Stimulated activated naive CD8-positive, alpha-beta T cell treated with anti-CD3 and anti-CD28 coated beads, Interleukin-15, Interleukin-2, amounts not matched to agents 100 ng/mL and 50 ng/mL, for 24 hours (primary cell): Measurements from ENCODE around the gene DACT2.

ENCODE experiments used
- H3K27ac Mint-ChIP-seq: one replicate; pipeline ENCODE4 v1.8.0; 2021; ENCODE audit warnings: mild to moderate bottlenecking, mixed read lengths
- H3K27me3 Mint-ChIP-seq: one replicate; pipeline ENCODE4 v1.8.0; 2021; ENCODE audit warnings: mixed read lengths
- H3K36me3 Mint-ChIP-seq: one replicate; pipeline ENCODE4 v1.8.0; 2021; ENCODE audit warnings: low read depth, mixed read lengths
- H3K4me1 Mint-ChIP-seq: one replicate; pipeline ENCODE4 v1.8.0; 2021; ENCODE audit warnings: low read depth, mixed read lengths
- H3K4me3 Mint-ChIP-seq: one replicate; pipeline ENCODE4 v1.8.0; 2021; ENCODE audit warnings: mild to moderate bottlenecking, mixed read lengths
- H3K9me3 Mint-ChIP-seq: one replicate; pipeline ENCODE4 v1.8.0; 2021; ENCODE audit warnings: mixed read lengths

The DACT2 gene

GRCh38 chr6:168342636-168343035, 23.1 kb upstream of the DACT2 start:
- H3K27me3 Mint-ChIP-seq, result peaks cover 23% of the 10 kb centered on the region
- H3K4me1 Mint-ChIP-seq, result no peaks in the 10 kb centered on the region
- H3K36me3 Mint-ChIP-seq, result no peaks in the 10 kb centered on the region
- no peak overlapping the region for H3K4me3 Mint-ChIP-seq
- no peak overlapping the region for H3K27ac Mint-ChIP-seq
- no peaks in the 10 kb centered on the region for H3K9me3 Mint-ChIP-seq

- Mint-ChIP-seq H3K4me3 (no peak overlapping the region), H3K27me3 (peaks cover 23% of the 10 kb centered on the region), H3K27ac (no peak overlapping the region), H3K4me1 (no peaks in the 10 kb centered on the region), H3K36me3 (no peaks in the 10 kb centered on the region), H3K9me3 (no peaks in the 10 kb centered on the region)
Observed at GRCh38 chr6:168341280-168341900, 21.8 kb upstream of the DACT2 start.

- Mint-ChIP-seq H3K4me3 (no peak overlapping the region), H3K27ac (no peak overlapping the region), H3K9me3 (no peaks in the 10 kb centered on the region)
Observed at GRCh38 chr6:168340819-168341218, 21.2 kb upstream of the DACT2 start.

GRCh38 chr6:168338777-168339176, 19.2 kb upstream of the DACT2 start:
- no peak overlapping the region for H3K4me3 Mint-ChIP-seq
- H3K27ac Mint-ChIP-seq, result no peak overlapping the region
- no peaks in the 10 kb centered on the region for H3K36me3 Mint-ChIP-seq
- no peaks in the 10 kb centered on the region for H3K9me3 Mint-ChIP-seq
- peaks cover 12% of the 10 kb centered on the region for H3K27me3 Mint-ChIP-seq
- no peaks in the 10 kb centered on the region for H3K4me1 Mint-ChIP-seq

More at GRCh38 chr6:168340819-168341218, 21.2 kb upstream of the DACT2 start:
- H3K27me3 Mint-ChIP-seq, result peaks cover 23% of the 10 kb centered on the region
- no peaks in the 10 kb centered on the region for H3K4me1 Mint-ChIP-seq
- H3K36me3 Mint-ChIP-seq, result no peaks in the 10 kb centered on the region

GRCh38 chr6:168336967-168337366, 17.4 kb upstream of the DACT2 start:
- Mint-ChIP-seq H3K4me1 (no peaks in the 10 kb centered on the region), H3K36me3 (no peaks in the 10 kb centered on the region), H3K9me3 (no peaks in the 10 kb centered on the region), H3K4me3 (no peak overlapping the region), H3K27ac (no peak overlapping the region), H3K27me3 (peaks cover 10% of the 10 kb centered on the region)

GRCh38 chr6:168333989-168334388, 14.4 kb upstream of the DACT2 start:
- Mint-ChIP-seq H3K4me3 (no peak overlapping the region), H3K9me3 (no peaks in the 10 kb centered on the region), H3K36me3 (no peaks in the 10 kb centered on the region), H3K27me3 (peaks cover 15% of the 10 kb centered on the region), H3K4me1 (no peaks in the 10 kb centered on the region), H3K27ac (no peak overlapping the region)

- no peaks in the 10 kb centered on the region for H3K4me1 Mint-ChIP-seq
- no peak overlapping the region for H3K4me3 Mint-ChIP-seq
- no peaks in the 10 kb centered on the region for H3K36me3 Mint-ChIP-seq
- no peaks in the 10 kb centered on the region for H3K9me3 Mint-ChIP-seq
- H3K27me3 Mint-ChIP-seq, result peaks cover 16% of the 10 kb centered on the region
- H3K27ac Mint-ChIP-seq, result no peak overlapping the region
Observed at GRCh38 chr6:168333491-168333890, 13.9 kb upstream of the DACT2 start.

GRCh38 chr6:168333039-168333438, 13.5 kb upstream of the DACT2 start:
- Mint-ChIP-seq H3K27me3 (peaks cover 17% of the 10 kb centered on the region), H3K4me1 (no peaks in the 10 kb centered on the region), H3K27ac (no peak overlapping the region), H3K9me3 (no peaks in the 10 kb centered on the region), H3K36me3 (no peaks in the 10 kb centered on the region), H3K4me3 (no peak overlapping the region)

- Mint-ChIP-seq H3K4me1 (no peaks in the 10 kb centered on the region), H3K4me3 (no peak overlapping the region), H3K27ac (no peak overlapping the region), H3K27me3 (peaks cover 27% of the 10 kb centered on the region), H3K9me3 (no peaks in the 10 kb centered on the region), H3K36me3 (no peaks in the 10 kb centered on the region)
Observed at GRCh38 chr6:168332020-168332419, 12.4 kb upstream of the DACT2 start.

- Mint-ChIP-seq H3K36me3 (no peaks in the 10 kb centered on the region), H3K4me1 (no peaks in the 10 kb centered on the region), H3K27ac (no peak overlapping the region), H3K4me3 (no peak overlapping the region), H3K9me3 (peaks cover 1% of the 10 kb centered on the region), H3K27me3 (peaks cover 37% of the 10 kb centered on the region)
Observed at GRCh38 chr6:168331058-168331457, 11.5 kb upstream of the DACT2 start.

- no peaks in the 10 kb centered on the region for H3K4me1 Mint-ChIP-seq
- peaks cover 5% of the 10 kb centered on the region for H3K9me3 Mint-ChIP-seq
- no peak overlapping the region for H3K27ac Mint-ChIP-seq
- H3K27me3 Mint-ChIP-seq, result peaks cover 43% of the 10 kb centered on the region
- no peaks in the 10 kb centered on the region for H3K36me3 Mint-ChIP-seq
- no peak overlapping the region for H3K4me3 Mint-ChIP-seq
Observed at GRCh38 chr6:168330403-168330802, 10.8 kb upstream of the DACT2 start.

GRCh38 chr6:168328086-168328485, 8.5 kb upstream of the DACT2 start:
- Mint-ChIP-seq H3K27ac (no peak overlapping the region), H3K27me3 (peaks cover 53% of the 10 kb centered on the region), H3K4me3 (no peak overlapping the region), H3K9me3 (peaks cover 5% of the 10 kb centered on the region), H3K36me3 (no peaks in the 10 kb centered on the region), H3K4me1 (no peaks in the 10 kb centered on the region)

GRCh38 chr6:168326294-168327261, 7.0 kb upstream of the DACT2 start:
- no peak overlapping the region for H3K4me3 Mint-ChIP-seq
- no peak overlapping the region for H3K27ac Mint-ChIP-seq
- H3K27me3 Mint-ChIP-seq, result peaks cover 63% of the 10 kb centered on the region

GRCh38 chr6:168322966-168323365, 3.4 kb upstream of the DACT2 start:
- Mint-ChIP-seq H3K4me1 (no peaks in the 10 kb centered on the region), H3K36me3 (no peaks in the 10 kb centered on the region), H3K9me3 (peaks cover 5% of the 10 kb centered on the region), H3K4me3 (no peak overlapping the region), H3K27ac (no peak overlapping the region), H3K27me3 (peaks cover 70% of the 10 kb centered on the region)

More at GRCh38 chr6:168326294-168327261, 7.0 kb upstream of the DACT2 start:
- Mint-ChIP-seq H3K9me3 (peaks cover 5% of the 10 kb centered on the region), H3K4me1 (no peaks in the 10 kb centered on the region), H3K36me3 (no peaks in the 10 kb centered on the region)

- Mint-ChIP-seq H3K36me3 (no peaks in the 10 kb centered on the region), H3K4me3 (no peak overlapping the region), H3K4me1 (no peaks in the 10 kb centered on the region), H3K9me3 (no peaks in the 10 kb centered on the region), H3K27ac (no peak overlapping the region), H3K27me3 (peaks cover 51% of the 10 kb centered on the region)
Observed at GRCh38 chr6:168320634-168321033, 1.1 kb upstream of the DACT2 start.
